GM06990 (cell line): ENCODE measurements around the gene RPL13.
"Not testable (repeated sequence)": the region's sequence is repeated elsewhere in the genome, so short reads cannot be mapped to it uniquely, and the experiment has no call there.

Source experiments
- DNase-seq: peaks from one replicate; pipeline ENCODE4 v3.0.0-alpha.2; 2011; ENCODE audit not compliant: insufficient read length; ENCODE audit errors: extremely low read depth
- H3K27me3 ChIP-seq: replicated peaks from 2 replicates; pipeline ENCODE4 v1.6.0; 2011; ENCODE audit warnings: low read length; ENCODE audit not compliant: control insufficient read depth, insufficient read depth
- H3K36me3 ChIP-seq: 2 replicates; pipeline ENCODE4 v1.5.1; 2011; ENCODE audit warnings: low read length; ENCODE audit not compliant: control insufficient read depth, insufficient read depth
- H3K4me3 ChIP-seq: replicated peaks from 2 replicates; pipeline ENCODE4 v1.5.1; 2011; ENCODE audit warnings: low read depth, mild to moderate bottlenecking, control low read depth, low read length
- TF ChIP-seq, protein P1 (sequence below): IDR thresholded peaks from 2 replicates; pipeline ENCODE4 v1.5.1; 2011; ENCODE audit warnings: low read length, control low read depth, mild to moderate bottlenecking, inconsistent platforms; ENCODE audit not compliant: insufficient read depth, poor library complexity, severe bottlenecking

Gene RPL13

DNA sequence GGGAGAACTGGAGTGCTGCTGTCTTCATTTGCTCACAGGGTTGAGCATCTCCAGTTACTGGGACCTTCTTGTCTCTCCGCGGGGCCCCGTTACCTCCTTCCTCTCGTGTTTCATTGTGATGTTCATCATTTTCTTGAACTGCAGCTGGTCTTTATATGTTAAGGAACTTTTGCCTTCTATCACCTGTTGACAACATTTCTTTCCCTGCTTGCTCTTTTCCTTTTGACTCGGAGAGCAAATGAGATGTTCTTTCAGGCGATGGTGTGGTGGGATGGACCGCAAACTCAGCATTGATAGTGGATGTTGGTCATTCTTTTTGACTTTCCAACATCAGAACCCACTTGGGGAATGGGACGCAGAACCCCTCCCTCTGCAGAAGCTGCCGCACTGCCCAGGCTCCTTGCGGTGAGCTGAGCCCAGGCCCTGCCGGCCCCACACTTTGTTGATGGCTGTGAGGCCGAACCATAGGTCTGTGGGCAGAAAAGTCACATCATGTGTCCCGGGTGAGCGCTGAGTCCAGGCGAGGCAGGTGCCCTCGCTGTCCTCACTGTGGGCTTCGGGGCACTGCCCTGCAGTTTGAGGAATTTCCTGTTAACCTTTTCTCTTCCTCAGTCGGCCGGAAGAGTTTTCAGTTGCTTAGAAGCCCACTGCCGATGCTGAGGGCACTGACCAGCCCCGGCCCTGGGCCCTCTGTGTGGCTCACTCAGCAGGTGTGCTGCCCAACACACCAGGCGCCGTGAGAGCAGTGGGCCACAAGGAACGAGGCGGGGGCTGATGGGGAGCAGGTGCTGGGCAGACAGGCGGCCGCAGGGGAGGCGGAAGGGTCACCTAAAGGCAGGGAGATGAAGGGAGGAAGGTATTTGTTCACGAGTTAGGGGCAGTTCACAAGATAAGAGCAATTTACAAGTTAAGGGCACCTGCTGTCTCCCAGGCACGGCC, 7.4 kb downstream of the RPL13 start:
- TF ChIP-seq, protein P1, sequence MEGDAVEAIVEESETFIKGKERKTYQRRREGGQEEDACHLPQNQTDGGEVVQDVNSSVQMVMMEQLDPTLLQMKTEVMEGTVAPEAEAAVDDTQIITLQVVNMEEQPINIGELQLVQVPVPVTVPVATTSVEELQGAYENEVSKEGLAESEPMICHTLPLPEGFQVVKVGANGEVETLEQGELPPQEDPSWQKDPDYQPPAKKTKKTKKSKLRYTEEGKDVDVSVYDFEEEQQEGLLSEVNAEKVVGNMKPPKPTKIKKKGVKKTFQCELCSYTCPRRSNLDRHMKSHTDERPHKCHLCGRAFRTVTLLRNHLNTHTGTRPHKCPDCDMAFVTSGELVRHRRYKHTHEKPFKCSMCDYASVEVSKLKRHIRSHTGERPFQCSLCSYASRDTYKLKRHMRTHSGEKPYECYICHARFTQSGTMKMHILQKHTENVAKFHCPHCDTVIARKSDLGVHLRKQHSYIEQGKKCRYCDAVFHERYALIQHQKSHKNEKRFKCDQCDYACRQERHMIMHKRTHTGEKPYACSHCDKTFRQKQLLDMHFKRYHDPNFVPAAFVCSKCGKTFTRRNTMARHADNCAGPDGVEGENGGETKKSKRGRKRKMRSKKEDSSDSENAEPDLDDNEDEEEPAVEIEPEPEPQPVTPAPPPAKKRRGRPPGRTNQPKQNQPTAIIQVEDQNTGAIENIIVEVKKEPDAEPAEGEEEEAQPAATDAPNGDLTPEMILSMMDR, result no peak
- no peak for DNase-seq
- Histone ChIP-seq H3K4me3 (no peak overlapping the region), H3K27me3 (no peaks in the 10 kb centered on the region), H3K36me3 (peaks cover 16% of the 10 kb centered on the region)

DNA sequence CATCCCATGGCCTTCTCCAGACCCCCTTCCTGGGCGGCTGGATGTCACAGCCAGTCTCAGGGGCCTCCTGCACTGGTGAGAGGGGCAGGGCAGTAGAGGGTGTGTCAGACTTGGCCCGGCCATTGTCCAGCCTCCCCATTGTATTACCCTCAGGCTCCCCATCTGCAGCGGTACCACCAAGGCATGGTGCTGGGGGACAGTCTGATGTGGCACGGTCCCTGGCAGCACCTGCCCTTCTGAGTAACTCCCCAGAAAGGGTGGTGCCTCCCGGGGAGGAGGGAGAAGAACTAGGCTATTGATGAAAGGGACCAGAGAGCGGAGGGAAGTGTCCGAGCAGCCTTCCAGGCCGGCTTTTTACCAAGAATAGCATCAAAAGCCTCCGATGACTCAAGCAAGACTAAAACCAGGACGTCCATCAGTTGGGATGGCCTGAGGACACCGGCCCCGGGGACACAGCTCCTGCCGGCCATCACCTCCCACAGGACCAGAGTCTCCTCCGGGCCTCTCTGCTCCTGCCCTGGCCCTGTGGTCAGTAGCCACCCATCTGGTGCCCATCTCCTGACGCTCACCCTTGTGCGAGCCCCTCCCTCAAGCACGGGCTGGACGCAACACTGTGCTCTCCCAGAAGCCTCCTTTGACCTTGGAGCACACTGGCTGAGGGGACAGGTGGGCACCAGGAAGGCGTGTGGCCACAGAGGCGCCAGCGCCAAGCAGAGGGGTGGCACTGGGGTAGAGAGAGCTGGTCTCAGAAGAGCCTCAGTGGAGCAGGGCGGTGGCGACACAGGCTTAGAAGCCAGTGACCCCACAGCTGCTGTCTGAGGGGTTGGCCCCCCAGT, 9.2 kb downstream of the RPL13 start:
- Histone ChIP-seq H3K4me3 (no peak overlapping the region), H3K27me3 (no peaks in the 10 kb centered on the region), H3K36me3 (peaks cover 1% of the 10 kb centered on the region; the same call in 1 of the 2 replicates)
- TF ChIP-seq, protein P1, result no peak
- no peak for DNase-seq

DNA sequence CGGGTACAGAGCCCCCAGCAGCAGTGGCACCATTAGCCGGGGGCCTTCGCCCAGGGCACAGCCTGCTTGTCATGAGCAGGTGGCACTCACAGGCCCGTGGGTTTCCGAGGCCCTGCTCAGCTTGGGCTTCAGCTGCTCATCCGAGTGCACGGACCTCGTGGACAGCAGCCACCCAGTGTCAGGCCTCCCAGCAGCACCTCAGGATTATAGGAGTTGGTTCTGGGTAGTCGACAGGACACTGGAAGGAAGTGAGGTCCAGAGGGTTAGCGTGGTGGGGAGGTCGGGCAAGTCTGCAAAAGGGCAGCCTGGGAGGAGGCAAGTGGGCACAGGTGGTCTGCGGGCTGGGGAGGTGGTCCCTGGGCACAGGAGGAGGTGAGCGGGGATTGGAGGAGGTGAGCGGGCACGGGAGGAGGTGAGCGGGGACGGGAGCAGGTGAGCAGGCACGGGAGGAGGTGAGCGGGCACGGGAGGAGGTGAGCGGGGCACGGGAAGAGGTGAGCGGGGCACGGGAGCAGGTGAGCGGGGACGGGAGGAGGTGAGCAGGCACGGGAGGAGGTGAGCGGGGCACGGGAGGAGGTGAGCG, 10.0 kb downstream of the RPL13 start:
- TF ChIP-seq, protein P1, result no peak
- H3K36me3 ChIP-seq, result no peaks in the 10 kb centered on the region
- H3K27me3 ChIP-seq, result no peaks in the 10 kb centered on the region
- DNase-seq, result no peak
- H3K4me3 ChIP-seq, result no peak overlapping the region

DNA sequence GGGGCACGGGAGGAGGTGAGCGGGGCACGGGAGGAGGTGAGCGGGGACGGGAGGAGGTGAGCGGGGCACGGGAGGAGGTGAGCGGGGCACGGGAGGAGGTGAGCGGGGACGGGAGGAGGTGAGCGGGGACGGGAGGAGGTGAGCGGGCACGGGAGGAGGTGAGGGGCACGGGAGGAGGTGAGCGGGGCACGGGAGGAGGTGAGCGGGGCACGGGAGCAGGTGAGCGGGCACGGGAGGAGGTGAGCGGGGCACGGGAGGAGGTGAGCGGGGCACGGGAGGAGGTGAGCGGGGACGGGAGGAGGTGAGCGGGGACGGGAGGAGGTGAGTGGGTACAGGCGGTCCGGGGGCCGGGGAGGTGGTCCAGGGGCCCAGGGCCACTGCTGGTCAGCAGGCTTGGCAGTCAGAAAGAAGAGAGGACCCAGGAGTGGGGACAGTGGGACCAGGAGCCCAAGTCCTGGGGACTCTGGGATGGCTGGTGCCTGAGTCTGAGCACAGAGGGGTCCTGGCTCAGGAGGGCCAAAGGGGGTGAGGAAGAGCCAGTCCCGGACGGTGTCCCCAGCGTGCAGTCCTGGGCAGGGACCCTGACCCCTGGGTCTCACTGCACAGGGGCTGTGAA, 10.6 kb downstream of the RPL13 start:
- not testable (repeated sequence) for DNase-seq, H3K27me3 ChIP-seq, H3K4me3 ChIP-seq, H3K36me3 ChIP-seq

DNA sequence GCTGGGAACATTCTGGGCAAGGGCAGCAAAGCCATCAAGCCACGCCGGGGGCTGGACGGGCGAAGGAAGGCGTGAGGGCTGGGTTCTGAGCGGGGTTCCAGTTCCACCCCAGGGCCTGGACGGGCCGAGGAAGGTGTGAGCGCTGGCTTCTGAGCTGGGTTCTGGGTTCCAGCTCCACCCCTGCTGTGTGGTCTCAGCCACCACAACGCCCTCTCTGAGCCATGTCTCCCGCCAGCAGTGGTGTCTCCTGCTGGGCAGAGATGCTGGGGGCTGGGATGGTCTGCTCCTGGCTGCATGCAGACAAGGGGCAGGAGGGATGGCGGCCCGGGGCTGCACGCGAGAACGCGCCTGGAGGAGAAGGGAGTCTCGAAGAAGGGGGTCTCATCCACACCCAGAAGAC, 11.2 kb downstream of the RPL13 start:
- H3K36me3 ChIP-seq, result no peaks in the 10 kb centered on the region
- TF ChIP-seq, protein P1, result no peak
- H3K27me3 ChIP-seq, result no peaks in the 10 kb centered on the region
- no peak overlapping the region for H3K4me3 ChIP-seq
- DNase-seq, result no peak

DNA sequence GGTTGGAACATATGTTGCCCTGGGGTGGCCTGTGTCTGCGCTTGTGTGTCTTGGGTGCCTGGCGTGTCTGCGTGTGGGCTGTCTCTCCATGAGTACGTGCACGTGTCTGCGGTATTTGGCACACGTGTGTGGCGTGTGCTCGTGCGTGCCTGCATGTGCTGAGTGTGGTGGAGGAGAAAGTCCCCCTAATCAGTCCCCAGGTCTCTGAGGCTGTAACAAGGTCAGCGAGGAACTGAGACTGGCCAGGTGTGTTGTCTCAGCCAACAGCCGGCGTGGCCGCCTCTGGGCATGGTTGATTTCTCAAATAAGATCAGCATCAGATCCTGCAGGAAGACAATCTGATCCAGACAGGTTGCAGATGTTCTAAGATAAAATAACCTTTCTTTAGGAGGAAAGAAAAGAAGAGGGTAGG, 11.6 kb downstream of the RPL13 start:
- H3K27me3 ChIP-seq, result no peaks in the 10 kb centered on the region
- no peak for DNase-seq
- no peak overlapping the region for H3K4me3 ChIP-seq
- H3K36me3 ChIP-seq, result no peaks in the 10 kb centered on the region
- TF ChIP-seq, protein P1, result no peak
